Measurements from ENCODE around the gene ZNF304. TPM values are rescaled to one million over a fixed set of nuclear protein-coding genes. Genes with fewer than 3 reads are reported as not detected.

ZNF304 gene
- total RNA-seq: 11.9 and 14.1 TPM in 2 replicates

DNA sequence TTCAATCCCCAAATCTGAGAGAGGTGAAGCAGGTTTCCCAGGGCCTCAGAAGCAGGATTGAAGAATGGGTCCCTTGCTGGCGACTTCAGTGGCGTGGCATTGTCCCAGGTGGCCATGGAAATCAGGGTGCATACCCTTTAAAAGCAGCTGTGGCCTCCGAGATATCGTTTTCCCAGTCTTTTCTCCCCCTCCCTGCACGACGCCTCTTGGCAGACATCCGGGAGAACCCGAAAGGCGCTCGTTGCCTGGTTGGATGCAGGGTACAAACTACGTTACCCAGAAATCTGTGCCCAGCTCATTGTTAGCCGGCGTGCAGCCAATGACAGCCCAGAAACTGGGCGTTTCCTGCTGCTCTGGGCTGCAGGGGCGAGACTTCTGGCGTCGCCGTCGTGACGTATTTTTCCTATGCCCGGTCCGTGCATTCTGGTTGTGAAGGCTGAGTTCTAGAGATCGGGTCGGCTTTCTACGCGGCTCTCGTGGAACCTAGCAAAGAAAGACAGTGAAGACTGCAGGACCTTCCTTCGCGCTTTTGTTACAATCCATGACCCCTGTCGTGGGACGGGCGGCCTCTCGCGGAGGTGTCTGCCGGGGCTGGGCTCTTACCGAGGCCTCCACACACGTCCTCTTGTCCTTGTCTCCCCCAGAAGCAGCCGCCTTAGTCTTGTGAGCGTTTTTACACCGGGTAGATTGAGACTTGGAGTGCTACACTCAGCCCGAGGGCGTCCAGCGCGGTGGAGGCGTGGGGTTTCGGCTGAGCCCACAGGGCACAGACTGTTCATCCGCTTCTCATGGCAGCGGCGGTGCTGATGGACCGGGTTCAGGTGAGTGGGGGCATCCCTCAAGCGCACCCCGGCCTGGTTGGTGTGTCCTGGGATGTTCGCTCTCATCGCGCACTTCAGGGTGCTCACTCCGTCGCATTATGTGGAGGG, at the start of gene ZNF304:
TSS of gene ZNF304 (plus strand) at position 395 of the 929 bp plus-strand sequence. CDS start at position 789, 394 bp downstream.

DNA sequence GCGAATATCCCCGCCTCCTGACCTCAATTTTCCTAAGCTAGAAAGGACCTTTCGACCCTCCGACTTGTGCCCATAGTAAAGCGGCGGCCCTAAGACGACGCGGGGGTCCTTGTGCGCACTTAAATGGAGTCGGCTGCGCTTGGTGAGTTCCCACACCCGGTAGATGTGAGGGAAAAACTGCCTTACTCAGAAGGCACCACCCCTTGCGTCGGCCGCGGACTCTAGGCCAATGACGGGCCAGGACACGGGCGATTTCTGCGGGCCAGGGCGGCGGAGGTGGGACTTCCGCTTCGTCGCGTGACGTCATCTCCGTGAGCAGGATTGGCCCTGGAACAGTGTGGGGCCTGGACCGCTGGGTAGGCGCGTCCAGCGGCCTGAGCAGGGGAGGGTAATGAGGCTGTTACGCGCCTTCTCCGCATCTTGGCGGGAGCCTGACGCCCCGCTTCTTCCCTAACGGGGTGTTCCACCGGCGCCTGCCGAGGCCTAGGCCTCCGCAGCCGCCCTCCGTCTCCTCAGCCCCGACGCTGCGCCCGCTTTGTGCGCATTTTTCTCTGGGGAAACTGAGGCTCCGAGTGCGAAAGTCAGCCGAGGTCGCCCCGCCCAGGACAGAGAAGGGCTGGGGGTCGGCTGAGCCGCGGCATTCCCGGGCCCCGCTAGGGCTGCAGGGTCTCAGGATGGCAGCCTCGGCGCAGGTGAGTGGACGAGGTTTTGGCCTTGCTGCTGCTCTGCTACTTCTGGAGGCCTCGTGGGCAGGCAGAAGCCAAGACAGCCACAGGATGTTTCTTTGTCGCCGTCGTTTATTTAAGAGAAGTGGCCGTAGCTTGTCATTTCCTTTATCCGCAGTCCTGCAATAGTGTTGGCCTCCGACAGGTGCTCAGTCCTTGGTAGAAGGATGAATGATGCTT, 30.6 kb upstream of the ZNF304 start, which contains the start of gene ZNF543:
TSS of gene ZNF543 (plus strand) at position 293 of the 905 bp plus-strand sequence. CDS start at position 675, 382 bp downstream.

DNA sequence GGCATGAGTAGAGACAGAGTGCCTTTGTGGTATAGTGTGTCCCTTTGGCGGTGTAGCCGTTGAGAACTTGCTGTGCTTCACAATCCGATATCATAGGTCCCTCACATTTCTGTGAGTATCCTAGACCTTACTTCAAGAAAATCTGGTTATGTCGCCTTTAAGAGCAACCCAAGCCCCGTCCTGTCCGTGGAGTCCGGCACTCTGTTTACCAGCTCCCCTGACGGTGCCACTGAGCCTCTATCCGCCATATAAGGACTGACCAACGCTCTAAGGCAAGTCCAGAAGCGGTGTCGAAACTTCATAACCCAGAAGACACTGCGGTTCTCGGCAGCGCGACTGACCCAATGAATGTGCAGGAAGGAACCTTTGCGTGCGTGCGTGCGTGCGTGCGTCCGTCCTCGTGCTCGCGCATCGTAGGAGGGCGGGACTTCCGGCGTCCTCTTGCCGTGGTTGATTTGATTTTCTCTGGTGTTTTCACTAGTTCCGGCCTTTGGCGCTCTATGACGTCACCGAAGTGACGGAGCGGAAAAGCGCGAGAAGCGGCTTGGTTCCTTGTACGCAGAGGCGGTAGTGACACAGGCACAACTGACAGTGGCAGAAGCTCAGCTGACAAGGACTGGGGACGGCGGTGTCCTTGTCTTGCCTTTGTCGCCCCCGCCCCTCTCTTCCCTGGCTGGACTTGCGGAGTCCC, 12.1 kb downstream of the ZNF304 start, which contains the start of the genes TRAPPC2B and ZNF547:
TSS of gene TRAPPC2B (plus strand) at position 555 of the 691 bp plus-strand sequence. CDS start 1,283 bp downstream, outside the sequence.
TSS of gene ZNF547 (plus strand) at position 555 of the 691 bp plus-strand sequence. CDS start 5,005 bp downstream, outside the sequence.

DNA sequence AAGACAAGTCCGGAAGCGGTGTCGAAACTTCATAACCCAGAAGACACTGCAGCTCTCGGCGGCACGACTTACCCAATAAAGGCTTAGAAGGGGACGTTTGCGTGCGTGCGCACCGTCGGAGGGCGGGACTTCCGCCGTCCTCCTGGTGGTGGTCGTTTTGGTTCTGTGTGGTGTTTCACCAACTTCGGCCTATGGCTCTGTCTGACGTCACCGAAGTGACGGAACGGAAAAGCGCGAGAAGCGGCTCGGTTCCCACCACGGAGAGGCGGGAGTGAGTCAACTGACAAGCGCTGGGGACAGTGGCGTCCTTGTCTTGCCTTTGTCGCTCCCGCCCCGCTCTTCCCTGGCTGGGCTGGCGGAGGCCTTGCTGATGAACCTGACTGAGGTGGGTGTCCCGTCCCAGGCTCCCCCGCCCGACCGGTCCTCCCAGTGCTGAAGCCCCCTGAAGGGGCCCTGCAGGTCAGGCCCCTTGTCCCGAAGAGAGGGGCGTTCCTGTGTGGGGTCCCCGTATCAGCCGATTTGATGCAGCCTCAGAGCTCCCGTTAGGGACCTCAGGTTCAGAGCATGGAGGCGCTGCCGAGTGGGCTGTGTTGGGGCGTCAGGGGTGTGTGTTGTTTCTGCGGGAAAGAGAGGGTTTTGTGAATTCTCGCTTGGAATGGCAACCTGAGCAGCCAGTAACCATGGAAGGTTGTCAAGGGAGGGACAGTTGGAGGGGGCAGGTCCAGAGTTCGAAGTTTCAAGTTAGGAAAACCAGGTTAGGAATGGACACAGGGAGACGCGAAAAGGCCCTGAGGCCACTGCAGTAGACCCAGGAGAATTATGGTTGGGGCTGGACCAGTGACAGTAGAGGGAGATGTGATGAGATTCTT, 38.9 kb downstream of the ZNF304 start, which contains the start of gene ZNF548:
TSS of gene ZNF548 (plus strand) at position 125 of the 869 bp plus-strand sequence. CDS start at position 371, 246 bp downstream.

Other genes with a start within 250 kb of the ZNF304 start
- not detected in 2 replicates for gene USP29, start 231.3 kb upstream of the ZNF304 start, total RNA-seq
- not detected in 2 replicates for gene ZIM3, start 206.1 kb upstream of the ZNF304 start, total RNA-seq
- gene DUXA, start 183.8 kb upstream of the ZNF304 start, total RNA-seq: not detected in 2 replicates
- gene ZNF264, start 159.8 kb upstream of the ZNF304 start, total RNA-seq: 26.4 and 27.7 TPM in 2 replicates
- 0.66 and 0.75 TPM in 2 replicates for gene AURKC, start 120.2 kb upstream of the ZNF304 start, total RNA-seq
- gene ZNF805, start 110.6 kb upstream of the ZNF304 start, total RNA-seq: 23.9 and 25.1 TPM in 2 replicates
- 74.9 and 76.0 TPM in 2 replicates for gene ZNF460, start 70.8 kb upstream of the ZNF304 start, total RNA-seq
- 10.7 and 10.8 TPM in 2 replicates for gene ZNF543, start 30.8 kb upstream of the ZNF304 start, total RNA-seq
- 9.1 and 11.5 TPM in 2 replicates for gene TRAPPC2B, start 12.3 kb downstream of the ZNF304 start, total RNA-seq
- gene ZNF547, start 12.3 kb downstream of the ZNF304 start, total RNA-seq: 4.7 and 5.8 TPM in 2 replicates
- 24.7 and 25.1 TPM in 2 replicates for gene ZNF548, start 38.6 kb downstream of the ZNF304 start, total RNA-seq
- gene ZNF17, start 59.9 kb downstream of the ZNF304 start, total RNA-seq: 11.7 and 12.3 TPM in 2 replicates
- gene ZNF749, start 84.1 kb downstream of the ZNF304 start, total RNA-seq: 7.6 and 12.2 TPM in 2 replicates
- gene VN1R1, start 105.9 kb downstream of the ZNF304 start, total RNA-seq: 0.79 and 0.99 TPM in 2 replicates
- 27.3 and 31.0 TPM in 2 replicates for gene ZNF772, start 126.3 kb downstream of the ZNF304 start, total RNA-seq
- 12.9 and 13.5 TPM in 2 replicates for gene ZNF419, start 136.5 kb downstream of the ZNF304 start, total RNA-seq
- gene ZNF773, start 148.7 kb downstream of the ZNF304 start, total RNA-seq: 14.1 and 16.5 TPM in 2 replicates
- gene ZNF549, start 176.1 kb downstream of the ZNF304 start, total RNA-seq: 5.8 and 6.2 TPM in 2 replicates
- 6.9 and 9.1 TPM in 2 replicates for gene ZNF550, start 208.6 kb downstream of the ZNF304 start, total RNA-seq
- gene ZNF416, start 227.6 kb downstream of the ZNF304 start, total RNA-seq: 5.2 and 6.1 TPM in 2 replicates
- gene ZIK1, start 232.9 kb downstream of the ZNF304 start, total RNA-seq: 7.6 and 12.0 TPM in 2 replicates
- 3.6 and 4.2 TPM in 2 replicates for gene ZNF530, start 248.6 kb downstream of the ZNF304 start, total RNA-seq